ENCODE measurements around the gene OTOG.

DNA sequence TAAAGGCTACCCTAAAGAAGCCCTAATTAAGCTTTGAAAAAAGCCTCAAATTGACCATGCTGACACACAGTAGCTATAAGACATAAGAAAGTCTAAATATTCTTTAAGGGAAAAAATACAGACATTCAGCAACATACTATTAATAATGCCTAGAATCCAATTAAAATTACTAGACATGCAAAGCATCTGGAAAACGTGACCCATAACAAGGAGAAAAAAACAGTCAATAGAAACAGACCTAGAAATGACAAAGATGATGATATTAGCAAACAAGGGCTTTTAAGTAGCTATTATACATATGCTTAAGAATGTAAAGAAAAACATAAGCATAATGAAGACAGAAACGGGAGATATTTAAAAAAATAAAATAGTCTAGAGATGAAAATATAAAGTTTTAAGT, 108.6 kb downstream of the OTOG start:
- TF ChIP-seq HDGF (IDR thresholded peaks at IDR 0.05; ENCODE audit: borderline replicate concordance) (no peak), FOXM1 (IDR thresholded peaks at IDR 0.05; ENCODE audit: borderline replicate concordance) (no peak), ZNF384 (IDR thresholded peaks at IDR 0.05) (no peak), SP1 (IDR thresholded peaks at IDR 0.05) (no peak), L3MBTL2 (conservative IDR thresholded peaks at IDR 0.05) (no peak), BHLHE40 (IDR thresholded peaks at IDR 0.05; ENCODE audit: borderline replicate concordance) (no peak), TARDBP (IDR thresholded peaks at IDR 0.05) (no peak)

All from HEK293T (cell line).